ENCODE data around the gene FOXL3. TPM values are rescaled to one million over a fixed set of nuclear protein-coding genes. Genes with fewer than 3 reads are reported as not detected.

The FOXL3 gene
- total RNA-seq, 2 experiments from 2014 or later: not detected

DNA sequence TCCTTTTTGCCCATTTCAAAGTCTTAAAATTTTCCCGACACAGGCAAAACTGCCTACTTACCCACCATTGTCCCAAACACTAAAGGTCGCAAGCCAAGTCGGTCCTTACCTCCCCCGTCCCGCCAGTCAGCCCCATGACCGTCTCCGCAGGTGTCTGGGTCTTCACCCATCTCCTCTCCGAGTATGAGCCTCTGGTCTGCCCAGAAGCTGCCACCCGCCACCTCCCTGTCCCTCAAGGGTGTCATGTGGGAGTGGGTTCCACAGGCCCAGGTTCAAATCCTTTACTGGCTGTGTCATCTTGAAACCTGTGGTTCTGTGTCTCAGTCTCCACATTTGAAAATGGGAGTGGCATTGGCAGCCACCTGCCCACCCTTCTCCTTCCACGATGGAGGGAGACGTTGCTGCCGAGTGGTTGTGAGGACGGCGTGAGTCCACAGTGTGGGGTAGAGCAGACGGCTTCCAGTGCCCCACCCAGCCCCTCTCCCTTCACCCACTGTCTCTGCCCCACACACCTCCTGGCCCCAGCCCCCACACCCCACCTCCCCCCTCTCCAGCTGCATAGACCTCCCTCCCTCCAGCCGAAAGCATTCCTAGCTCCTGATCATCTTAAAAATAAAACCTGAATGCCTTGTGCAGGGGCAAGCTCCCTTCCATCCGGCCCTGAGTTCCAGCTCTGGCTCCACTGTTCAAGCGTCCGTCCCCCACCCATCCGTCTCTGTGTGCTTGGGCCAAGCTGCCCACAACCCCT, 35.3 kb downstream of the FOXL3 start:
- H3K9me3 ChIP-seq (ENCODE audit: control insufficient read depth in 1 of 2, insufficient read depth in 1 of 2, low read length in 2 of 2): peaks cover 0 to 15% of the 10 kb centered on the region in 2 experiments

DNA sequence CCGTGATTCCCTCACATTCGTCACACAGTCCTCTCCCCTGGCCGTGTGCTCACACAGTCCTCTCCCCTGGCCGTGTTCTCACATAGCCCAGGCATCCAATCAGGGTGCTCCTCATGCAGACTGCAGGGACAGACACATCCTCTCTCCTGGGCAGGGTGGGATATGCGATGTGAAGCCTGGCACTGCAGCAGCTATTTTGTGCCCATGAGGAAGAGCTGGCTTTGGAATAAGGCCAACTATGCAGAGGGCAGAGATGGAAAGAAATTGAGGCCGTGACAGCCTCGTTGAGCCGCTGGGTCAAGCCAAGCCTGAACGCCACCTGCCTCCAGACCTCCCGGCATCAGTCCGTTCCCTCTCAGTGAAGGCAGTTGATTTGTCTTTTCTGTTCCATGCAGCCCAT, 35.8 kb downstream of the FOXL3 start:
- Histone ChIP-seq H3K4me3 (ENCODE audit: low read length) (no peak overlapping the region), H3K27ac (ENCODE audit: low read depth in 1 of 2, low read length in 2 of 2) (no peak overlapping the region), H3K9me3 (ENCODE audit: control insufficient read depth in 1 of 2, insufficient read depth in 1 of 2, low read length in 2 of 2) (peaks cover 0 to 15% of the 10 kb centered on the region in 2 experiments), H3K27me3 (ENCODE audit: control insufficient read depth in 1 of 2, insufficient read depth in 2 of 2, low read length in 2 of 2) (peaks cover 0 to 2% of the 10 kb centered on the region in 2 experiments), H3K36me3 (ENCODE audit: insufficient read depth, low read length) (no peaks in the 10 kb centered on the region), H3K4me1 (ENCODE audit: insufficient read depth, low read length) (peaks cover 10% of the 10 kb centered on the region)
- Mint-ChIP-seq H3K4me3 (no peak overlapping the region), H3K9me3 (no peaks in the 10 kb centered on the region), H3K27me3 (peaks cover 7% of the 10 kb centered on the region), H3K4me1 (ENCODE audit: low read depth) (no peaks in the 10 kb centered on the region), H3K36me3 (ENCODE audit: low read depth) (no peaks in the 10 kb centered on the region), H3K27ac (no peak overlapping the region)
- ATAC-seq (ENCODE audit: poor library complexity) (no peak), DNase-seq (no peak)
- ChIA-PET POLR2A (no interaction called here), CTCF (no interaction called here)
- TF ChIP-seq, protein P1, sequence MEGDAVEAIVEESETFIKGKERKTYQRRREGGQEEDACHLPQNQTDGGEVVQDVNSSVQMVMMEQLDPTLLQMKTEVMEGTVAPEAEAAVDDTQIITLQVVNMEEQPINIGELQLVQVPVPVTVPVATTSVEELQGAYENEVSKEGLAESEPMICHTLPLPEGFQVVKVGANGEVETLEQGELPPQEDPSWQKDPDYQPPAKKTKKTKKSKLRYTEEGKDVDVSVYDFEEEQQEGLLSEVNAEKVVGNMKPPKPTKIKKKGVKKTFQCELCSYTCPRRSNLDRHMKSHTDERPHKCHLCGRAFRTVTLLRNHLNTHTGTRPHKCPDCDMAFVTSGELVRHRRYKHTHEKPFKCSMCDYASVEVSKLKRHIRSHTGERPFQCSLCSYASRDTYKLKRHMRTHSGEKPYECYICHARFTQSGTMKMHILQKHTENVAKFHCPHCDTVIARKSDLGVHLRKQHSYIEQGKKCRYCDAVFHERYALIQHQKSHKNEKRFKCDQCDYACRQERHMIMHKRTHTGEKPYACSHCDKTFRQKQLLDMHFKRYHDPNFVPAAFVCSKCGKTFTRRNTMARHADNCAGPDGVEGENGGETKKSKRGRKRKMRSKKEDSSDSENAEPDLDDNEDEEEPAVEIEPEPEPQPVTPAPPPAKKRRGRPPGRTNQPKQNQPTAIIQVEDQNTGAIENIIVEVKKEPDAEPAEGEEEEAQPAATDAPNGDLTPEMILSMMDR (IDR thresholded peaks at IDR 0.05): no peak
- intact Hi-C loops (cut with DNase I, micrococcal nuclease): loop anchor here (10.0 kb wide), 2 partner anchors 199 to 629 kb away; partner anchors contain the start of gene ADAP1 (in 1 of the 2)

More for the DNA sequence above, 35.3 kb downstream of the FOXL3 start:
- no peaks in the 10 kb centered on the region for H3K36me3 Mint-ChIP-seq (ENCODE audit: low read depth)
- H3K9me3 Mint-ChIP-seq: no peaks in the 10 kb centered on the region
- H3K27ac Mint-ChIP-seq: no peak overlapping the region
- ATAC-seq (ENCODE audit: poor library complexity) (no peak), DNase-seq (no peak)
- H3K4me3 ChIP-seq (ENCODE audit: low read length): no peak overlapping the region
- peaks cover 10% of the 10 kb centered on the region for H3K4me1 ChIP-seq (ENCODE audit: insufficient read depth, low read length)
- H3K36me3 ChIP-seq (ENCODE audit: insufficient read depth, low read length): no peaks in the 10 kb centered on the region
- intact Hi-C loops (cut with DNase I, micrococcal nuclease): loop anchor here (10.0 kb wide), 2 partner anchors 200 to 630 kb away; partner anchors contain the start of gene ADAP1 (in 1 of the 2)
- H3K27ac ChIP-seq (ENCODE audit: low read depth in 1 of 2, low read length in 2 of 2): no peak overlapping the region
- TF ChIP-seq, protein P1 (IDR thresholded peaks at IDR 0.05): no peak
- CTCF ChIA-PET: no interaction called here
- peaks cover 10% of the 10 kb centered on the region for H3K27me3 Mint-ChIP-seq
- POLR2A ChIA-PET: no interaction called here
- no peaks in the 10 kb centered on the region for H3K4me1 Mint-ChIP-seq (ENCODE audit: low read depth)
- H3K27me3 ChIP-seq (ENCODE audit: control insufficient read depth in 1 of 2, insufficient read depth in 2 of 2, low read length in 2 of 2): peaks cover 0 to 5% of the 10 kb centered on the region in 2 experiments
- no peak overlapping the region for H3K4me3 Mint-ChIP-seq

DNA sequence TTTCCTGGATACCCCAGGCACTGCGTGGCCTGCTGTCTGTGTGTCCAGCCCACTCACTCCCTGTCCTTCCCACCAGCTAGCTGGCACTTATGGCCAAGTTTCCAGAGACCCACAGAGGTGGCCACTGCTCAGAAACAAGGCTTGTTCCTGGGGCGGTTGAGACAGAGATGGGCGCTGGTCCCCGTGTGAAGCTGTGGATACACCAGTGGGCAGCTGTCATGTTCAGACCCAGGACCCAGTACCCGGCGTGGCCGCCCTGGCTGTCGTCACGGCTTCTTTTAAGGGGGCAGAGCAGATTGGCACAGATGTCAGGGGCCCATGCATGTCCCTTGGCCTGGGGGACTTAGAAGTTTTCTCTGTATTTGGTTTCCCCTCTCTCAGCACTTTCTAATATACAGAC, 36.3 kb downstream of the FOXL3 start:
- H3K4me3 ChIP-seq (ENCODE audit: low read length): no peak overlapping the region
- H3K36me3 Mint-ChIP-seq (ENCODE audit: low read depth): no peaks in the 10 kb centered on the region
- H3K4me3 Mint-ChIP-seq: no peak overlapping the region
- H3K27ac ChIP-seq (ENCODE audit: low read depth in 1 of 2, low read length in 2 of 2): no peak overlapping the region
- no peaks in the 10 kb centered on the region for H3K4me1 Mint-ChIP-seq (ENCODE audit: low read depth)
- H3K9me3 Mint-ChIP-seq: no peaks in the 10 kb centered on the region
- POLR2A ChIA-PET: no interaction called here
- no peak for DNase-seq
- H3K36me3 ChIP-seq (ENCODE audit: insufficient read depth, low read length): no peaks in the 10 kb centered on the region
- H3K4me1 ChIP-seq (ENCODE audit: insufficient read depth, low read length): peaks cover 10% of the 10 kb centered on the region
- TF ChIP-seq, protein P1 (IDR thresholded peaks at IDR 0.05): no peak
- CTCF ChIA-PET: no interaction called here
- H3K27ac Mint-ChIP-seq: no peak overlapping the region
- ATAC-seq (ENCODE audit: poor library complexity): no peak
- H3K9me3 ChIP-seq (ENCODE audit: control insufficient read depth in 1 of 2, insufficient read depth in 1 of 2, low read length in 2 of 2): peaks cover 0 to 15% of the 10 kb centered on the region in 2 experiments
- peaks cover 0 to 2% of the 10 kb centered on the region in 2 experiments for H3K27me3 ChIP-seq (ENCODE audit: control insufficient read depth in 1 of 2, insufficient read depth in 2 of 2, low read length in 2 of 2)
- H3K27me3 Mint-ChIP-seq: peaks cover 2% of the 10 kb centered on the region
- intact Hi-C loops (cut with DNase I, micrococcal nuclease): loop anchor here (10.0 kb wide), 2 partner anchors 199 to 629 kb away; partner anchors contain the start of gene ADAP1 (in 1 of the 2)
